Measurements from ENCODE around the gene MRAP2. TPM values are rescaled to one million over a fixed set of nuclear protein-coding genes. Genes with fewer than 3 reads are reported as not detected.

Gene MRAP2
- total and polyA plus RNA-seq, 2 donors (not counting 3 experiments of a cell fraction or from before 2014, with no cell fraction given): 5.8 to 8.6 TPM

DNA sequence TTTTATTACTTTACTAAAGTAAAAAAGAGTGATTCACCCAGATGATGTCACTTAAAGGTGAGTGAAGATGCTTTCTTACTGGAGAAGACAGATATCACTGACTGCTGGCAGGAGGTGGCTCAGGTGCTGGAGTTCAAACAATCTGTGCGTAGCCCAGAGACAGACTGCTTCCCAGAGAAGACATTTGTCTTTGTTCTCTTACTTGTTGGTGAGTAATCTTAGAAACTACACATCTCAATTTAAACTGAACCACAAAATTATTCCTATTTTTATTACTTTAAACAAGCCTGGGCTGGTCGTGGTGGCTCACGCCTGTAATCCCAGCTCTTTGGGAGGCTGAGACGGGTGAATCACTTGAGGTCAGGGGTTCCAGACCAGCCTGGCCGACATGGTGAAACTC, 101.7 kb downstream of the MRAP2 start:
- H3K27ac ChIP-seq (ENCODE audit: insufficient read depth, low read depth, low read length): no peak overlapping the region
- ChIA-PET CTCF (no interaction called here), POLR2A (no interaction called here)
- no peak overlapping the region for H2AFZ ChIP-seq (ENCODE audit: low read depth, low read length)
- no peaks in the 10 kb centered on the region for H3K9me1 ChIP-seq (replicated peaks; ENCODE audit: control insufficient read depth, extremely low read depth, insufficient read depth, low read length)
- BruUV-seq (replicated peaks): no TSS peak
- peaks cover 16% of the 10 kb centered on the region for H3K4me1 ChIP-seq (ENCODE audit: control insufficient read depth, extremely low read depth, insufficient read depth, low read length)
- H3K79me2 ChIP-seq (ENCODE audit: control insufficient read depth, insufficient read depth, low read length): no peaks in the 10 kb centered on the region
- FAIRE-seq: no peak
- dilution Hi-C loops (cut with MboI; ENCODE audit: extremely low pct_ligation_motif_present, low sequenced_read_pairs) (no loop called here), intact Hi-C loops (cut with micrococcal nuclease) (no loop called here)
- H3K36me3 ChIP-seq (ENCODE audit: control insufficient read depth in 2 of 2, extremely low read depth in 1 of 2, insufficient read depth in 2 of 2, low read length in 2 of 2): no peaks in the 10 kb centered on the region
- H4K20me1 ChIP-seq (replicated peaks; ENCODE audit: control insufficient read depth, extremely low read depth, insufficient read depth, low read length): no peaks in the 10 kb centered on the region
- no peaks in the 10 kb centered on the region for H3K9me3 ChIP-seq (replicated peaks; ENCODE audit: control insufficient read depth, insufficient read depth, low read length)
- no peak overlapping the region for H3K4me2 ChIP-seq (ENCODE audit: insufficient read depth, low read length)
- no peaks in the 10 kb centered on the region for H3K27me3 ChIP-seq (ENCODE audit: control insufficient read depth in 2 of 2, insufficient read depth in 2 of 2, low read length in 2 of 2)
- DNase-seq (ENCODE audit: low read depth, low spot score): no peak
- no peak overlapping the region for H3K4me3 ChIP-seq (replicated peaks in 1 of 3; ENCODE audit: insufficient read depth in 1 of 3, low read depth in 1 of 3, low read length in 3 of 3)
- TF ChIP-seq EZH2 (IDR thresholded peaks at IDR 0.05; ENCODE audit: borderline replicate concordance, low read depth, low read length, severe bottlenecking): no peak
- no peak for TF ChIP-seq POLR2A (IDR thresholded peaks at IDR 0.05; ENCODE audit: low read depth, low read length)
- TF ChIP-seq MYC (IDR thresholded peaks at IDR 0.05; ENCODE audit: low read depth, low read length): no peak
- no peak overlapping the region for H3K9ac ChIP-seq (replicated peaks; ENCODE audit: extremely low read depth, insufficient read depth, low read length)

DNA sequence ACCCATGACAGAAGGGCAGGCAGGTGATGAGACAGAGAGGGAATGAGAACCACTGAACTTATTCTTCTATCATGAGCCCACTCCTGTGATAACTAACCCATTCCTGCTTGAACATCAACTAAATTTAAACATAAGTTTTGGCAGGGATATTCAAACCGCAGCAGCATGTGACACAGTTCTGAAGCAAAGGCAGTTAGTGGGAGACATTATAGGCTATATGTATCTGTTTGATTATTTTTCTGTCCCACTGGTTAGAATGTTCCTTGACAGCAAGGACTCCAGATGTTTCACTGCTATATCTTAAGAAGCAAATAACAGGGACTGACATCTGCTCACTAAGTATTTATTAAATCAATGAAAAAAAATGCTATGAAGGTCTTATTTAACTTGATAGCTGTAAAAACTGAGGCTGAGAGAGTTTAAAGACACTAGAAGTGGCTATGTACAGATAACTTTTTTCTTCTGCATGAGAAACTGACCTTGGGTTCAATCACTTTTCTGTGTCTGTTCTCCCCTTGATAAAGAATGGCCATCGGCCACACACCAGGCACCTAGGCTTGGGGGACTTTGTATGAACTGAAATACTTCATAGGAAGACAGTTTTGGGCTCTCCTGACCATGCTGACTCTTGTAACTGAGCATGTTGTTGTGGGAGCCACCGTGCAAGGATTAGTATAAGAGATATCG, 102.9 kb downstream of the MRAP2 start:
- TF ChIP-seq JUN (IDR thresholded peaks at IDR 0.05; ENCODE audit: borderline replicate concordance, insufficient read depth, insufficient read length, low read depth): no peak
- CTCF ChIA-PET: no interaction called here
- dilution Hi-C loops (cut with MboI; ENCODE audit: extremely low pct_ligation_motif_present, low sequenced_read_pairs): no loop called here
- no peaks in the 10 kb centered on the region for H3K79me2 ChIP-seq (ENCODE audit: control insufficient read depth, insufficient read depth, low read length)
- H3K4me3 ChIP-seq (replicated peaks in 1 of 3; ENCODE audit: insufficient read depth in 1 of 3, low read depth in 1 of 3, low read length in 3 of 3): no peak overlapping the region
- no peaks in the 10 kb centered on the region for H3K27me3 ChIP-seq (ENCODE audit: control insufficient read depth in 2 of 2, insufficient read depth in 2 of 2, low read length in 2 of 2)
- no peak overlapping the region for H2AFZ ChIP-seq (ENCODE audit: low read depth, low read length)
- DNase-seq (ENCODE audit: low read depth, low spot score): no peak
- no peaks in the 10 kb centered on the region for H3K9me3 ChIP-seq (replicated peaks; ENCODE audit: control insufficient read depth, insufficient read depth, low read length)
- POLR2A ChIA-PET: no interaction called here
- intact Hi-C loops (cut with micrococcal nuclease): no loop called here
- H3K9ac ChIP-seq (replicated peaks; ENCODE audit: extremely low read depth, insufficient read depth, low read length): no peak overlapping the region
- no peak overlapping the region for H3K4me2 ChIP-seq (ENCODE audit: insufficient read depth, low read length)
- no peak overlapping the region for H3K27ac ChIP-seq (ENCODE audit: insufficient read depth, low read depth, low read length)
- no peaks in the 10 kb centered on the region for H3K9me1 ChIP-seq (replicated peaks; ENCODE audit: control insufficient read depth, extremely low read depth, insufficient read depth, low read length)
- no peaks in the 10 kb centered on the region for H3K36me3 ChIP-seq (ENCODE audit: control insufficient read depth in 2 of 2, extremely low read depth in 1 of 2, insufficient read depth in 2 of 2, low read length in 2 of 2)
- H4K20me1 ChIP-seq (replicated peaks; ENCODE audit: control insufficient read depth, extremely low read depth, insufficient read depth, low read length): no peaks in the 10 kb centered on the region
- no peak for FAIRE-seq
- peaks cover 16% of the 10 kb centered on the region for H3K4me1 ChIP-seq (ENCODE audit: control insufficient read depth, extremely low read depth, insufficient read depth, low read length)
- BruUV-seq (replicated peaks): no TSS peak
